OCI-LY3 (cell line): ENCODE measurements around the gene CD300LG.

Source experiments
- CTCF ChIP-seq: fragments of 200-600, 300-600 bp; sonication (generic); IDR thresholded peaks from 2 replicates; pipeline ENCODE4 v1.5.1; 2014; ENCODE audit warnings: antibody characterized with exemption, low read length, low read depth
- EZH2phosphoT487 ChIP-seq: fragments of 200-600 bp; shearing (Covaris generic); IDR thresholded peaks from 2 replicates; pipeline ENCODE4 v1.6.1; 2018; ENCODE audit warnings: antibody characterized with exemption, mixed run types, low read depth

DNA sequence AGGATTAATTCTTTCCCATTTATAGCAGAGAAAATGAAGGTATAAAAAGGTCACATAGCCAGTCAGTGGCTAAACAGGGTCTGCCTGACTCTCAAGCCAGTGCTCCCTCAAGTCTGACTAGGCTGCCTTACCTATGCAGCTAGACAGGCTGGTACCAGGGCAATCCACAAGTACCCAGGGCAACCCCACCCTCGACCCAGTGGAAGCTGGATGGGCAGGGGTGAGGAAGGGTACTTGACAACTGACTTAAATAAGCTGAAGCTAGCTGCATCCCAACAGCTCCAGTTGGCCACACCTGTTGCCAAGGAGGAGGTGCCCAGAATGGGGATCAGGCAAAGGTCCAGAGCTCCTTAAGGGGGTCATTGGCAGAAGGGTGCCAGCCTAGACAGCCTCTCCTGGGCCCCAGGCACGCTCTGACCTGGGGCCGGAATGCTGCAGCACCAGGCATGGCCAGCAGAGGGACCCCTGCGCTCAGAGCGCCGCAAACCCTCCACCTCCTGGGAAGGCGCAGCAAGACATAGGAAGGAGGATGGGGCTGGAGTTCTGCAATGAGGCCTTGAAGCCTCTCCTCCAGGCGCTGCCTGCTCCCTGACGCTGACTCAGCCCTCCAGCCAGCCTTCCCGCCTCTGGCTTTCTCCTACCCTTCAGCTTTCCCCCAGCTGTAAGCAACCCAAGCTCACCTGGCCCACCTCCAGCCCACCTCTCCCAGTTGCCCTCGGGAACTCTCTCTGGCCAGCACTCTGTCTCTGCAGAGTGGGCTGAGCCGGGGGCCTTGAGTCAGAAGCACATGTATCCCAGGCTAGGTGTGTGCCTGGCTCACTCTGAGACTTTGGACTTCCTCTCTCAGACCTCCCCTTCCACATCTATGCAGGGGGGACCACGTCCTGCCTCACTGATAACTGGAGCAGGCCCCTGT, 31.5 kb downstream of the CD300LG start:
- TF ChIP-seq CTCF (peak; percentile 79), EZH2phosphoT487 (no peak)
